SKM-1 treated with dmso at 0.1 percent for 144 hours (cell line): Measurements from ENCODE around the gene CDC73.
"Not testable (repeated sequence)": the region's sequence is repeated elsewhere in the genome, so short reads cannot be mapped to it uniquely, and the experiment has no call there.

Experiments used
- DNase-seq: peaks from one replicate; lab custom pipeline; 2025; ENCODE audit not compliant: unreplicated experiment; lab: John Stamatoyannopoulos, UW

The CDC73 gene

DNA sequence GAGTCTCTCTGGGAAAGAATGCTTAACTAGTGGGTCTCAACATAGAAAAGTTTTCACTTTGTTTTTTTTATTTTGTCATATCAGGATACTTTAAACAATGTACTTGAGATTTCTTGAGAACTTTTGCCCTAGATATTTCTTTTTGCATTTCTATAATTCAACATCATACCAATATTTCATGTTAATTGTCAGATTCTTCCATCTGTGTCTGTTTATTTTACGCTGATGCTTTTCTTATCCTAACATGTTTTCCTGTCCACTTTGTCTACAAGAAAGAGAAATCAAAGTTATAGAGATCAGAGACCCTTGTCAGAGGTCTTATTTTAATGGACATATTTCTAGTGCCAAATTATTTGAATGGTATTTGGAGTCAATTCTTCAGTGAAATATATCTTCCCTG, 160.1 kb downstream of the CDC73 start:
- no peak for DNase-seq

DNA sequence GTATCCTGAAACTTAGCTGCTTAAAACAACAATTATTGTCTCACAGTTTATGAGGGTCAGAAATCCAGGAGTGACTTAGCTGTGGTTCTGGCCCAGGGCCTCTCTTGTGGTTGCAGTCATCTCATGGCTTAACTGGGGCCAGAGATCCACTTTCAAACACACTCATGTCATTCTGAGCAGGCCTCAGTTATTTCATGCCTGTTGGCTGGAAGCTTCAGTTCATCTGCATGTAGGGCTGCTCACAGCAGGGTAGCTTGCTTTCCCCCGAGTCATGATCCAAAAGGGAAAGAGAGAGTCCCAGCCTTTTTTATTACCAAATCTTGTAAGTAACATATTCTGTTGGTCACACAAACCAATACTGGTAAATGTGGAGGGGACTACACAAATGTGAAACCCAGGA, 161.2 kb downstream of the CDC73 start:
- DNase-seq = no peak

DNA sequence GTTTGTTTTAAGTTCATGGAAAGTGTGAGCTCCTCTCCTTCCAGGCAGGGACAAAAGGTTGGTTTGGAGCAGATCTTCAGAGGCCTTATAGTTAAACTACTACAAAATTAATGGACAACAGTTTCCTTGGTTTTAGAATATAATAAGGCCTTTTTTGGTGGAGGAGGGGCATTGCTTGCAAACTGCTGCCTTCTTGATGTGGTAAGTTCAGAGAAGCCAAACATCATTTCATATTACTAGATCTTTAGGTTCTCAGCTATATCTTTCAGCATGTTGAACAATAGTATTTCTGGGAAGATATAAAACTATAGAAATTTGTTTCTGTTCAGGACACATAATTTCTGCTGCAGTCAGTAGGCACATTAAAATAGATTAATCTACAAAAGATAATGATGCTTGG, 162.4 kb downstream of the CDC73 start:
- DNase-seq = no peak

DNA sequence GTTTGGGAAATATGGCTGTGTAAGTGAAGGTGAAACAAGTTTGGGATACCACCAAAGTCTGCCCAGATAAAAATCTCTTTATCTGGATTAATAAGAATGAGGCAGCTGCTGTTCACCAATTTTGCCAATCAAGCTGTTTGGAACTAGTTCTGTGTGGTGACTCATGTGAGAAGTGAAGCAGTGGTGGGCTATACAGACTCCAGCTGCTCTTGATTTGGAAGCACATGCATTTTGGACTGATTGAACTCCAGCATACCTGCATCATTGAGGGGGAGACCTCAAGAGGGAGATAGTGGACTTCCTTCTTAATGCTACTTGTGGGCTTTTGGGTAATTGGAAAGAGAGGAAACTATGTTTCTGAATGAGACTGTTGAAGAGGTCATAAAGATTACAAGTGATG, 163.8 kb downstream of the CDC73 start:
- no peak for DNase-seq

DNA sequence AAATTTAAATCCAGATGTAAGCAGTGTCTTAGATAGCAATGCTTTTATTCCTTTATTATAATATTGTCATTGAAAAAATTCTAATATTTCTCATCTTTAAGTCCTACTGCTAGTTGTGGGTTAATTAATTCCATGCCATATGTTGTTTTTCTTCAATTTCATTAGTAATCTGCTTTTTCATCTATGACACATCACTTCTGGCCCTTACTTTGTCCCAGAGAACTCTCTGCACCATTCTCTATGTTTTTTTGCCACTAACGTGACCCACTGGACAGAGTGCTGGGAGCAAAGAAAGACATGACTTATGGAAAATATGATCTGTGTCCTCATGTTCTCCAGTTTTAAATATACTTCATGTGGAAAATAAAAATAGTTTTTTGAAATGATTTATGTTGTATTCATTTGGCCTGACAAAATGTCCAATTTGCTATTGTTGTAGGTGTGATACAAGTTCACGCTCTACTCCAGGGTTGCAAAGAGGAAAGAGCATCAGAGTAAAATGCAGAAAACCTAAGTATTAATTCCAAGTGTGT, 166.8 kb downstream of the CDC73 start:
- DNase-seq = not testable (repeated sequence)

DNA sequence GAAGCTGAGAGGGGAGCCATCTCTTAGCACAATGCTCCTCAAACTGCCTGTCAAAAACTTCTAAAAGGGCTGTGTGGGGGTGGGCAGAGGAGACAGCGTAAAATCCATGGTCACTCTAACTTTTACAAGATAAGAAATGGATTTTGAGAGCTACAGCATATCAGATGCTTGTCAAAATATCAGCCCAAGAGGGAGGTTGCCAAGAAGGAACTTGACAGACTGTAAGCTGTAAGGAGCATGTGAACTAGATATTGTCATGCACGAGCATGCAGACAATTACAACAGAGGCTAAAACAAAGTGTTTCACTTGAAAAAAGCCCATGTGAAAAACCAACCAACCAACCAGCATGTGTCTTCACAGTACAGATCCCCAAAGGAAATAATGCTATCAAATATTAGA, 171.9 kb downstream of the CDC73 start:
- DNase-seq = no peak

DNA sequence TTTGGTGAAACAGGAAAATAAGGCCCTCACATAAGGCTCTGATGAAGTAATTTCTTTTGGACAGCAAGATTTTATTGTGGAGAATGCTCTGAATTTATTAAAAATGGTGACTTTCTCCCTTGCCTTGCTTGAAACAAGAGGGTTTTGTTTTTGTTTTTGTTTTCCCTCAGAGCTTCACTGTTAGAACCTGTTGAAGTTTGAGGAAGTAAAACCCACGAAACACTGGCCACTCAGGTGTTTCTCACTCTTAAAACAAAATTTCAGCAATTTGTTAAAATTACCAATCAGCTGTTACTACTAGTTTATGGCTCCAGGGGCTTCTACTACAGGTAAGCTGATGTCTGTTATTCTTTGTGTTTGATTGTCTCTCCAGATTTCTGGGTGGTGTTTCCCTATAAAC, 177.2 kb downstream of the CDC73 start:
- no peak for DNase-seq

DNA sequence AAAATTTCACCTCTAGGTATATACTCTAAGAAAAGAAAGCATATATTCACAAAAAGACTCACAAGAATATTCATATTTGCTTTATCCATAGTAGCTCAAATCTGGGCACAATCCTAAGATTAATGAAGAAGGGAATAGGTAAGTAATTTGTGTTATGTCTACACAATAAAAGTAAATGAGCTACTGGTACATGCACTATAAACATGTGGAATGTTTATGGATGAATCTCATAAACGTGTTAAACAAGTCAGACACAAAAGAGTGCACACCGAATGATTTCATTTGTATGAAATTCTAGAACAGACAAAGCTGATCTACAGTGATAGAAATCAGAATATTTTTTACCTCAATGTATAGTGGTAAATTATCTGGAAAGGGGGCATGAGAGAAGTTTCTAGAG, 179.9 kb downstream of the CDC73 start:
- no peak for DNase-seq

DNA sequence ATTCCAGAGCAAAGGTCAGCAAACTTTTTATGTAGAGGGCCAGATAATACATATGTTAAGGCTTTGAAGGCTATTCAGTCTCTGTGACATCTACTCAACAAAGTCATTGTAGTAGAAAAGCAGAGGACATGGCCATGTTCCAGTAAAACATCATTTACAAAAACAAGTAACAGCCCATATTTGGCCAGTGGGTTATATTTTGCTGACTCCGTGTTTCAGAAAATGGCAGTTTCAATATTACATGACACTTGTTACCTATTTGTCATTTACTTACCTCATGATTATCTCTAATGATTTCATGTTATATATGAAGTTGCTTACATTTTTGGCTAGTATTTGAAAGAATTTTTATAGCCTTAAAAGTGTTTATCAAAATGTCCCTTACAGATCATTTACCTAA, 182.0 kb downstream of the CDC73 start:
- DNase-seq = no peak
